HS-5 (cell line): ENCODE data around the gene POU2AF3.

Source experiments
- DNase-seq: peaks from one replicate; pipeline ENCODE4 v3.0.0-alpha.2; 2012; ENCODE audit warnings: low read depth

Gene POU2AF3

GRCh38 chr11:111353776-111354600 lies 55.6 kb downstream of the POU2AF3 start:
- no peak for DNase-seq

GRCh38 chr11:111354601-111354891 lies 56.2 kb downstream of the POU2AF3 start:
- no peak for DNase-seq

- no peak for DNase-seq
Measured at GRCh38 chr11:111355101-111355500, 56.8 kb downstream of the POU2AF3 start.

GRCh38 chr11:111355956-111356659 lies 57.8 kb downstream of the POU2AF3 start:
- no peak for DNase-seq

GRCh38 chr11:111356660-111357048 lies 58.3 kb downstream of the POU2AF3 start:
- DNase-seq: no peak

GRCh38 chr11:111357150-111358037 lies 59.0 kb downstream of the POU2AF3 start:
- no peak for DNase-seq
